Body of pancreas (tissue), 4 donors: ENCODE measurements around the gene NPHP4. TPM values are rescaled to one million over a fixed set of nuclear protein-coding genes. Genes with fewer than 3 reads are reported as not detected.

Experiments
- ATAC-seq: fragments of 150-250 bp; one replicate; pipeline ENCODE4 v1.9.1; 2016
- DNase-seq, 4 donors: peaks; one replicate each; pipeline ENCODE4 v3.0.0-alpha.2; 2019
- H3K27ac ChIP-seq, 4 donors: fragments of 200-600 bp; sonication (generic); 1 replicate in 3 of 4; 2 replicates in 1 of 4; pipeline versions ENCODE4 v1.5.1 to v1.6.1; 2016 to 2019; ENCODE audit warnings: mild to moderate bottlenecking in 1 of 4, mixed read lengths in 1 of 4, moderate library complexity in 1 of 4
- H3K27me3 ChIP-seq, 2 donors: fragments of 200-600 bp; sonication (generic); one replicate each; pipeline ENCODE4 v1.6.0; 2016; ENCODE audit warnings: mild to moderate bottlenecking in 1 of 2
- H3K36me3 ChIP-seq, 2 donors: fragments of 200-600 bp; sonication (generic); replicated peaks in 1 of 2; 2 replicates each; pipeline ENCODE4 v1.5.1; 2016; ENCODE audit warnings: low read depth in 2 of 2; ENCODE audit not compliant: insufficient read depth in 1 of 2
- H3K4me1 ChIP-seq: fragments of 200-600 bp; sonication (generic); one replicate; pipeline ENCODE4 v1.6.0; 2016
- H3K4me3 ChIP-seq, 2 donors: fragments of 200-600 bp; sonication (generic); 1 replicate in 1 of 2; 2 replicates in 1 of 2; pipeline ENCODE4 v1.5.1; 2016 to 2019
- H3K9me3 ChIP-seq, 3 donors: fragments of 200-600 bp; sonication (generic); 1 replicate in 2 of 3; 2 replicates in 1 of 3; pipeline ENCODE4 v1.5.1; 2016
- POLR2A ChIP-seq, 3 donors: fragments of 450-650 bp; IDR thresholded peaks; one replicate each; pipeline ENCODE4 v1.6.1; 2016; ENCODE audit warnings: antibody characterized with exemption in 3 of 3, mild to moderate bottlenecking in 2 of 3
- WGBS, 2 donors: methylation state at CpG; one replicate each; pipeline ENCODE4 v1.1.5; 2017; 5-methylcytosine and 5-hydroxymethylcytosine counted together
- intact Hi-C: fragments of 100-400 bp; cut with DNase I; formaldehyde crosslinking; loops from one replicate; pipeline ENCODE4 v1.15.1; 2023
- total RNA-seq, 2 donors: library from RNA; depleted of rRNA; stranded (reverse); fragments of >200 nt; gene quantifications; one replicate each; pipeline ENCODE4 v1.1.0, GENCODE V29; 2016
- TF ChIP-seq, protein P1 (sequence below), 7 experiments: fragments of 450-650 bp in 4 of 7; fragments of 200-600 bp in 3 of 7; sonication (generic) in 3 of 7; IDR thresholded peaks; one replicate each; pipeline ENCODE4 v1.5.1; 2016 to 2019; ENCODE audit warnings: antibody characterized with exemption in 7 of 7

The NPHP4 gene
- total RNA-seq, 2 donors from 2014 or later, result 10.4 to 48.5 TPM

DNA sequence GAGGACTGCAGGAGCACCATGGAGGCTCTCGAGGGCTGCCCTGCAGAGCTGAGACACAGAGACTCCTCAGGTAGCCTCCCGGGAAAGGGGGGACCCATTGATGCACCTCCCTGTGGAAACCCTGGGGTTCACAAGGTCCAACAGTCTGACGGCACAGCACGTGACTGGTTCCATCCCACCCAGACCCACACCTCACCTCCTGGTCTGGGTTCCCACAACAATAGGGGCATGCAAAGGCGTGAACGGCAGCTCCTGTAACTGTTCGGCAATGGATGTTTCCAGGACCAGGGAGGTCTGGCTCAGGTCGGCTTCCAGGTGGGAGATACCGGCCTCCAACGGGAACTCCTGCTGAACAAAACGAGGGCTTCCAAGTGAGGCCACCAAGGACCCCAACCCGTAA, 86.8 kb downstream of the NPHP4 start:
- intact Hi-C loops, result no loop called here
- Histone ChIP-seq H3K27ac (no peak overlapping the region), H3K27me3 (no peaks in the 10 kb centered on the region), H3K36me3 (no peaks in the 10 kb centered on the region), H3K4me3 (no peak overlapping the region), H3K9me3 (no peaks in the 10 kb centered on the region), H3K4me1 (no peaks in the 10 kb centered on the region)
- WGBS, 2 donors, result 91 to 97% methylated on average over 12 of the region's 12 CpGs
- no peak for TF ChIP-seq POLR2A (IDR thresholded peaks at IDR 0.05)
- TF ChIP-seq, protein P1, sequence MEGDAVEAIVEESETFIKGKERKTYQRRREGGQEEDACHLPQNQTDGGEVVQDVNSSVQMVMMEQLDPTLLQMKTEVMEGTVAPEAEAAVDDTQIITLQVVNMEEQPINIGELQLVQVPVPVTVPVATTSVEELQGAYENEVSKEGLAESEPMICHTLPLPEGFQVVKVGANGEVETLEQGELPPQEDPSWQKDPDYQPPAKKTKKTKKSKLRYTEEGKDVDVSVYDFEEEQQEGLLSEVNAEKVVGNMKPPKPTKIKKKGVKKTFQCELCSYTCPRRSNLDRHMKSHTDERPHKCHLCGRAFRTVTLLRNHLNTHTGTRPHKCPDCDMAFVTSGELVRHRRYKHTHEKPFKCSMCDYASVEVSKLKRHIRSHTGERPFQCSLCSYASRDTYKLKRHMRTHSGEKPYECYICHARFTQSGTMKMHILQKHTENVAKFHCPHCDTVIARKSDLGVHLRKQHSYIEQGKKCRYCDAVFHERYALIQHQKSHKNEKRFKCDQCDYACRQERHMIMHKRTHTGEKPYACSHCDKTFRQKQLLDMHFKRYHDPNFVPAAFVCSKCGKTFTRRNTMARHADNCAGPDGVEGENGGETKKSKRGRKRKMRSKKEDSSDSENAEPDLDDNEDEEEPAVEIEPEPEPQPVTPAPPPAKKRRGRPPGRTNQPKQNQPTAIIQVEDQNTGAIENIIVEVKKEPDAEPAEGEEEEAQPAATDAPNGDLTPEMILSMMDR (IDR thresholded peaks at IDR 0.05), result no peak
- DNase-seq (no peak), ATAC-seq (no peak)

- DNase-seq (no peak), ATAC-seq (no peak)
- WGBS, 2 donors, result 89 to 92% methylated on average over 10 to 12 of the region's 12 CpGs
- Histone ChIP-seq H3K27me3 (no peaks in the 10 kb centered on the region), H3K36me3 (no peaks in the 10 kb centered on the region), H3K4me1 (no peaks in the 10 kb centered on the region), H3K27ac (no peak overlapping the region), H3K4me3 (no peak overlapping the region), H3K9me3 (no peaks in the 10 kb centered on the region)
- TF ChIP-seq, protein P1 (IDR thresholded peaks at IDR 0.05), result no peak
- no peak for TF ChIP-seq POLR2A (IDR thresholded peaks at IDR 0.05)
- intact Hi-C loops, result no loop called here
These were observed 87.7 kb downstream of the NPHP4 start for GRCh38 chr1:5904551-5904950.

DNA sequence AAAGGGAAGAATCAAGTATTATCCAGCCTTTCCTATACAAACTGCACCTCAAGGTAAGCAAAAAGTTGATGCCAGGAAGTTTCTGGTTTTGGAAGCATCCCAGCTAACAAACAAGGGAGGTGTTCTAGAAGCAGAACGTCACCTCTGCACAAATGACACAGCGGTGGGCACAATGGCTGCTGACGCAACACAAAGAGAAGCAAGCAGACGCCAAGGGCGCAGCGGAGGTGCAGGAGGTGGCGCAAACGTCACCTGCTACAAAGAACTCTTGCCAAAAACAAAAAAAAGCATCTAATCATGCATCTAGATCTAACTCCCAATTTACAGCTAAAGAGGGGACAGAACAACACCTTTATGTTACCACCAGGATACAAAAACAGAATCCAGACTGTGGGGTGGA, 88.5 kb downstream of the NPHP4 start:
- no peaks in the 10 kb centered on the region for H3K36me3 ChIP-seq
- H3K27me3 ChIP-seq, result no peaks in the 10 kb centered on the region
- DNase-seq, result no peak
- no peak overlapping the region for H3K27ac ChIP-seq
- intact Hi-C loops, result no loop called here
- H3K9me3 ChIP-seq, result no peaks in the 10 kb centered on the region
- TF ChIP-seq POLR2A (IDR thresholded peaks at IDR 0.05), result no peak
- TF ChIP-seq, protein P1 (IDR thresholded peaks at IDR 0.05), result no peak
- H3K4me3 ChIP-seq, result no peak overlapping the region
- no peaks in the 10 kb centered on the region for H3K4me1 ChIP-seq
- 92% methylated on average over 8 of the region's 8 CpGs for WGBS, 2 donors
- no peak for ATAC-seq

DNA sequence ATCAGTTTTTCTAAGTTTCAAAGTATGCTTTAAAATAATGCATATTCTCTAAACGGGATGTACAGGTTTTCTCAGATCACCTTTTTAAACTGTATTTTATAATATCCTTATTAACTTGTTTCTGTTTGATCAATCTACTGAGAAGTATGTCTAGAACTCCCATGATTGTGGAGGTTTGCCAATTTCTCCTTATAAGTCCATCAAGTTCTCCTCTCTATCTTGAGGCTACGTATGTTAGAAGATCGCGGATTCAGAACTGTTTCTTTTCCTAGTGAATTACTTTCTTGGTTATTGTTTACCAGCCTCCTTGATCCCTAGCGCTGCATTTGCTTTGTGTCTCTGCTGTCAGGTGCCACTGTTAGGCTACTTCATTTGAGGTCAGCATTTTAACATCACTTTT, 89.2 kb downstream of the NPHP4 start:
- H3K36me3 ChIP-seq, result no peaks in the 10 kb centered on the region
- H3K9me3 ChIP-seq, result no peaks in the 10 kb centered on the region
- no peak overlapping the region for H3K4me3 ChIP-seq
- no peaks in the 10 kb centered on the region for H3K4me1 ChIP-seq
- no peak for ATAC-seq
- 92% methylated on average over 5 of the region's 5 CpGs for WGBS, 2 donors
- no peak overlapping the region for H3K27ac ChIP-seq
- intact Hi-C loops, result no loop called here
- no peak for TF ChIP-seq POLR2A (IDR thresholded peaks at IDR 0.05)
- TF ChIP-seq, protein P1 (IDR thresholded peaks at IDR 0.05), result no peak
- H3K27me3 ChIP-seq, result no peaks in the 10 kb centered on the region
- no peak for DNase-seq

GRCh38 chr1:5901841-5902240, 90.4 kb downstream of the NPHP4 start:
- Histone ChIP-seq H3K36me3 (no peaks in the 10 kb centered on the region), H3K27me3 (no peaks in the 10 kb centered on the region), H3K4me3 (no peak overlapping the region), H3K9me3 (no peaks in the 10 kb centered on the region), H3K4me1 (no peaks in the 10 kb centered on the region), H3K27ac (no peak overlapping the region)
- intact Hi-C loops, result no loop called here
- ATAC-seq (no peak), DNase-seq (no peak)
- 74 to 96% methylated on average over 2 of the region's 2 CpGs for WGBS, 2 donors
- TF ChIP-seq, protein P1 (IDR thresholded peaks at IDR 0.05), result no peak
- TF ChIP-seq POLR2A (IDR thresholded peaks at IDR 0.05), result no peak
